ENCODE data around the gene RBBP8NL.

The RBBP8NL gene

DNA sequence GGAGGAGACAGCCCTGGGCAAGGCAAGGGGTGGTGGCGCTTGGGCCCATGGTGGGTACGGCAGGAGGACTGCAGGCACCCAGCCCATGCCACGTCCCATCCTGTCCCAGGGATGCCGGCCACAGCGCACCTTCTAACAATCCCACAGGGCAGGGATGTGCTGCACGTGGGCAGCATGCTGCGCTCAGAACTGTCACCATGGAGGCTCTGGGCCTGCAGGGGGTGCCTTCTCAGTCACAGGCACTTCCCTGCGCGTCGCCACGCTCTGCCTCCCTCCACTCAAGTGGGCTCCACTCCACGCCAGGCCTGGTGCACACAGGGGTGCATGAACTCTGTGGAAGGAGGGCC lies 22.6 kb downstream of the RBBP8NL start:
- H3K4me3 ChIP-seq (replicated peaks; ENCODE audit: low read depth, low read length): no peak overlapping the region
- no peaks in the 10 kb centered on the region for H3K27me3 ChIP-seq (replicated peaks; ENCODE audit: control insufficient read depth, insufficient read depth, low read length)
- peaks cover 6% of the 10 kb centered on the region for H3K36me3 ChIP-seq (ENCODE audit: control insufficient read depth, insufficient read depth, low read length)
- no peak for DNase-seq (ENCODE audit: extremely low read depth, insufficient read length)
- TF ChIP-seq, protein P1, sequence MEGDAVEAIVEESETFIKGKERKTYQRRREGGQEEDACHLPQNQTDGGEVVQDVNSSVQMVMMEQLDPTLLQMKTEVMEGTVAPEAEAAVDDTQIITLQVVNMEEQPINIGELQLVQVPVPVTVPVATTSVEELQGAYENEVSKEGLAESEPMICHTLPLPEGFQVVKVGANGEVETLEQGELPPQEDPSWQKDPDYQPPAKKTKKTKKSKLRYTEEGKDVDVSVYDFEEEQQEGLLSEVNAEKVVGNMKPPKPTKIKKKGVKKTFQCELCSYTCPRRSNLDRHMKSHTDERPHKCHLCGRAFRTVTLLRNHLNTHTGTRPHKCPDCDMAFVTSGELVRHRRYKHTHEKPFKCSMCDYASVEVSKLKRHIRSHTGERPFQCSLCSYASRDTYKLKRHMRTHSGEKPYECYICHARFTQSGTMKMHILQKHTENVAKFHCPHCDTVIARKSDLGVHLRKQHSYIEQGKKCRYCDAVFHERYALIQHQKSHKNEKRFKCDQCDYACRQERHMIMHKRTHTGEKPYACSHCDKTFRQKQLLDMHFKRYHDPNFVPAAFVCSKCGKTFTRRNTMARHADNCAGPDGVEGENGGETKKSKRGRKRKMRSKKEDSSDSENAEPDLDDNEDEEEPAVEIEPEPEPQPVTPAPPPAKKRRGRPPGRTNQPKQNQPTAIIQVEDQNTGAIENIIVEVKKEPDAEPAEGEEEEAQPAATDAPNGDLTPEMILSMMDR (IDR thresholded peaks at IDR 0.05; ENCODE audit: insufficient read depth, low read length, poor library complexity, severe bottlenecking): no peak

DNA sequence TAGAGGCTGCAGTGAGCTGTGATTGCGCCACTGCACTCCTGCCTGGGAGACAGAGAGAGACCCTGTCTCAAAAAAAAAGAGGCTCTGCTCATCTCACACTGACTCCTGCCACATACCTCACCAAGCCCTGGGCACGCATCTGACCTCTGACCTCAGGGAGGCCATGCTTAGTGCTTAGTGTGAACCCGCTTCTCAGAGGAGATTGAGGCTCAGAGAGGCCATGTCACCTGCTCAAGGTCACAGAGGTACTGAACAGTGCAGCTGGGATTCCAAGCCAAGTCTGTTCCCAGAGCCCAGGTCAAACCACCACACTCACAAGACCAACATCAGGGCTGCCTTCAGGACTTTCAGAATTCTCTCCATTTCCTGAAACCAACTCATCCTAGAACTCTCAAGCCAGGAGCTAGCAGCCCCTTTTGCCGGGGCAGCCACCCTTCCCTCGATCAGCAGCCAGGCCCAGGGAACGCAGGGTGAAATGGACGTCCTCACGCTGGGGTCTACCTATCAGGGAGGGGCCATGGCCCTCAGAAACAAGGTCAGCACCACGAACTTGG lies 23.1 kb downstream of the RBBP8NL start:
- peaks cover 6% of the 10 kb centered on the region for H3K36me3 ChIP-seq (ENCODE audit: control insufficient read depth, insufficient read depth, low read length)
- TF ChIP-seq, protein P1 (IDR thresholded peaks at IDR 0.05; ENCODE audit: insufficient read depth, low read length, poor library complexity, severe bottlenecking): no peak

DNA sequence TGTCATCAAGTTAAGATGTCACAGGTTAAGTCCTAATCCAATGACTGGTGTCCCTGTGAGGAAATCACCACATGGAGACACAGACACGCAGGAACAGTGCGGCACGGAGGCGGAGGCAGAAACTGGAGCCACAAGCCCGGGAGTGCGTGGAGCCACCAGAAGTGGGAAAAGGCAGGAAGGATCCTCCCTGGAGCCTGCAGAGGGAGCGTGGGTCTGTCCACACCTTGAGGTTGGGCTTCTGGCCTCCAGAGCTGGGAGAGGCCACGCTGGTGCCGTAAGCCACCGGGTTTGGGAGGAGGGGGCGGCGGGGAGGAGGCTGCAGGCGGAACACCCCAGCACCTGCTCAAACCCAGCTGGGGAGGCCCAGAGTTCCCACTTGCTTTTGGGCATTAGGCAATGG lies 24.0 kb downstream of the RBBP8NL start:
- no peak overlapping the region for H3K4me3 ChIP-seq (replicated peaks; ENCODE audit: low read depth, low read length)
- TF ChIP-seq, protein P1 (IDR thresholded peaks at IDR 0.05; ENCODE audit: insufficient read depth, low read length, poor library complexity, severe bottlenecking): no peak
- peaks cover 6% of the 10 kb centered on the region for H3K36me3 ChIP-seq (ENCODE audit: control insufficient read depth, insufficient read depth, low read length)

More for the DNA sequence above, 23.1 kb downstream of the RBBP8NL start:
- DNase-seq (ENCODE audit: extremely low read depth, insufficient read length): no peak
- no peak overlapping the region for H3K4me3 ChIP-seq (replicated peaks; ENCODE audit: low read depth, low read length)
- no peaks in the 10 kb centered on the region for H3K27me3 ChIP-seq (replicated peaks; ENCODE audit: control insufficient read depth, insufficient read depth, low read length)

DNA sequence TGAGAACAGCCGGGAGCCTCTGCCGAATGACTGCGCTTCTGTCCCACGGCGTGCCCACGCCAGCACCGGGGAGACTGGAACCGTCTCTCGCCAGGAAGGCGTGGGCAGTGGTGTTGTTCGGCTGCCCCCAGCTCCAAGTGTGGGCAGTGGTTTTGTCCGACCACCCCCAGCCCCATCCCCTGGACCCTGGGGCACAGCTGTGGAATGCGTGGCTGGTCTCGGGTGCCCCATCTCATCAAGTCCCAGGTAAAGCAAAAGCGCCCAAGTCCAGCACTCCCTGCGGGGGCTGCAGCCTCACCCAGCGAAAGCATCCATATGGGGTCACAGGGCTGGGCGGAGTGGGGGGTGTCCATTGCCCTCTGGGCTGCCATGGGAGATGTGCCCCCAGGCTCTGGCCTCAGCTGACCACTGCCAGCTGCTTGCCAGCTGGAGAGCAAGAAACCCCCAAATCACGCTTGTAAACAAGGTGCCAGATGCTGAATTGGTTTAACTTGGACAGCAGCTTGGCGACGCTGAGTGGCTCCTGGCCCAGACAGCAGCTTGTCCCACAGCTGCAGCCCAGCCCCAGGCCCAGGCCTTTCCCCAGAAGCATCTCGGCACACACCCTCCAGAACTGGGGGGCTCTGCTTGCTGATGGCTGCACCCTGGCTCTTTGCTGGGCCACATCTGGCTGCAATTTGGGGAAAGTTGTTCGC lies 24.7 kb downstream of the RBBP8NL start:
- TF ChIP-seq, protein P1 (IDR thresholded peaks at IDR 0.05; ENCODE audit: insufficient read depth, low read length, poor library complexity, severe bottlenecking): no peak
- peaks cover 6% of the 10 kb centered on the region for H3K36me3 ChIP-seq (ENCODE audit: control insufficient read depth, insufficient read depth, low read length)
- H3K27me3 ChIP-seq (replicated peaks; ENCODE audit: control insufficient read depth, insufficient read depth, low read length): no peaks in the 10 kb centered on the region
- no peak overlapping the region for H3K4me3 ChIP-seq (replicated peaks; ENCODE audit: low read depth, low read length)
- DNase-seq (ENCODE audit: extremely low read depth, insufficient read length): no peak

More for the DNA sequence above, 24.0 kb downstream of the RBBP8NL start:
- DNase-seq (ENCODE audit: extremely low read depth, insufficient read length): no peak
- no peaks in the 10 kb centered on the region for H3K27me3 ChIP-seq (replicated peaks; ENCODE audit: control insufficient read depth, insufficient read depth, low read length)

DNA sequence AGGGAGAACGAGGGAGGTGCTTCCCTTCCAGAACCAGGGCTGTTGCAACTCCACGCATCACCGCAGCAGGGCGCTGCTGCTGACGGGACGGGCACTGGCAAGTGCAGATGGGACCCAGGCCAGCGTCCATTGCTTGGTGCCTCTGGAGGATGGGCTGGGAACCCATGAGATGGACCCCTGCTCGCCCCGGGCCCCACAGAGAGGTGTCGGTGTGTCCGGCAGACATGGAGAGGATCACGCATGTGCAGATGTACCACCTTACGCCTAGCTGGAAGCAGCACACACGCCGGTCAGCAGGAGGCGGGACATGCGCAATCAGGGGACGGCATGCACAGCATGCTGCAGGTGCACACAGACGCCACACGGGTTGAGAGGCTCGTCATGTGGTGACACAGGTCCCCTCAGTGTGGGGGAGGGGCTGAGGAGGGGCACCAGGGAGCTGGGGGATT lies 26.0 kb downstream of the RBBP8NL start:
- Histone ChIP-seq H3K4me3 (replicated peaks; ENCODE audit: low read depth, low read length) (no peak overlapping the region), H3K36me3 (ENCODE audit: control insufficient read depth, insufficient read depth, low read length) (peaks cover 6% of the 10 kb centered on the region), H3K27me3 (replicated peaks; ENCODE audit: control insufficient read depth, insufficient read depth, low read length) (no peaks in the 10 kb centered on the region)
- no peak for DNase-seq (ENCODE audit: extremely low read depth, insufficient read length)
- TF ChIP-seq, protein P1 (IDR thresholded peaks at IDR 0.05; ENCODE audit: insufficient read depth, low read length, poor library complexity, severe bottlenecking): no peak

Measured in GM06990 (cell line).